Suppressor macrophage treated with lipopolysaccharide for 4 hours (primary cell): Measurements from ENCODE around the gene CLDND2.

Experiments used
- DNase-seq: peaks from one replicate; pipeline ENCODE4 v3.0.0-alpha.2; 2020

Gene CLDND2

GRCh38 chr19:51380379-51380778 lies 11.6 kb upstream of the CLDND2 start:
- no peak for DNase-seq

GRCh38 chr19:51377422-51377821 lies 8.6 kb upstream of the CLDND2 start:
- DNase-seq = no peak

- DNase-seq = peak; percentile 23
Observed at GRCh38 chr19:51375504-51376221, 6.9 kb upstream of the CLDND2 start.

- DNase-seq = peak; percentile 22
Observed at GRCh38 chr19:51372649-51373504, 4.1 kb upstream of the CLDND2 start, which contains the start of gene NKG7. Gene NKG7 (minus strand): TSS chr19:51372654. CDS start chr19:51372535, 119 bp downstream.

- DNase-seq = no peak
Observed at GRCh38 chr19:51372021-51372648, 3.3 kb upstream of the CLDND2 start.

GRCh38 chr19:51371186-51371690 lies 2.4 kb upstream of the CLDND2 start:
- no peak for DNase-seq

GRCh38 chr19:51370230-51370629 lies 1.4 kb upstream of the CLDND2 start:
- no peak for DNase-seq

- peak; percentile 98 for DNase-seq
Observed at GRCh38 chr19:51367565-51368365, 1.0 kb downstream of the CLDND2 start.

GRCh38 chr19:51367255-51367564 lies 1.6 kb downstream of the CLDND2 start:
- DNase-seq = no peak

GRCh38 chr19:51366389-51367254 lies 2.2 kb downstream of the CLDND2 start:
- DNase-seq = peak; percentile 98

- no peak for DNase-seq
Observed at GRCh38 chr19:51365965-51366388, 2.8 kb downstream of the CLDND2 start, which contains the start of gene ETFB. Gene ETFB (minus strand): TSS chr19:51366388. CDS start chr19:51366326, 62 bp downstream.

- peak; percentile 36 for DNase-seq
Observed at GRCh38 chr19:51365211-51365964, 3.4 kb downstream of the CLDND2 start.

GRCh38 chr19:51364200-51365106 lies 4.3 kb downstream of the CLDND2 start:
- no peak for DNase-seq

- no peak for DNase-seq
Observed at GRCh38 chr19:51361239-51361638, 7.6 kb downstream of the CLDND2 start.

GRCh38 chr19:51359294-51359693 lies 9.5 kb downstream of the CLDND2 start:
- no peak for DNase-seq

- DNase-seq = no peak
Observed at GRCh38 chr19:51357952-51358351, 10.9 kb downstream of the CLDND2 start.

- no peak for DNase-seq
Observed at GRCh38 chr19:51356159-51356801, 12.5 kb downstream of the CLDND2 start.

GRCh38 chr19:51354742-51355148 lies 14.1 kb downstream of the CLDND2 start:
- no peak for DNase-seq
